Measurements from ENCODE around the gene GOLGA1. TPM values are rescaled to one million over a fixed set of nuclear protein-coding genes. Genes with fewer than 3 reads are reported as not detected.

Gene GOLGA1, protein sequence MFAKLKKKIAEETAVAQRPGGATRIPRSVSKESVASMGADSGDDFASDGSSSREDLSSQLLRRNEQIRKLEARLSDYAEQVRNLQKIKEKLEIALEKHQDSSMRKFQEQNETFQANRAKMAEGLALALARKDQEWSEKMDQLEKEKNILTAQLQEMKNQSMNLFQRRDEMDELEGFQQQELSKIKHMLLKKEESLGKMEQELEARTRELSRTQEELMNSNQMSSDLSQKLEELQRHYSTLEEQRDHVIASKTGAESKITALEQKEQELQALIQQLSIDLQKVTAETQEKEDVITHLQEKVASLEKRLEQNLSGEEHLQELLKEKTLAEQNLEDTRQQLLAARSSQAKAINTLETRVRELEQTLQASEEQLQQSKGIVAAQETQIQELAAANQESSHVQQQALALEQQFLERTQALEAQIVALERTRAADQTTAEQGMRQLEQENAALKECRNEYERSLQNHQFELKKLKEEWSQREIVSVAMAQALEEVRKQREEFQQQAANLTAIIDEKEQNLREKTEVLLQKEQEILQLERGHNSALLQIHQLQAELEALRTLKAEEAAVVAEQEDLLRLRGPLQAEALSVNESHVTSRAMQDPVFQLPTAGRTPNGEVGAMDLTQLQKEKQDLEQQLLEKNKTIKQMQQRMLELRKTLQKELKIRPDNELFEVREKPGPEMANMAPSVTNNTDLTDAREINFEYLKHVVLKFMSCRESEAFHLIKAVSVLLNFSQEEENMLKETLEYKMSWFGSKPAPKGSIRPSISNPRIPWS
- total RNA-seq: 10 to 100 TPM; 15.5 to 53.4 (median 19.8) TPM

DNA sequence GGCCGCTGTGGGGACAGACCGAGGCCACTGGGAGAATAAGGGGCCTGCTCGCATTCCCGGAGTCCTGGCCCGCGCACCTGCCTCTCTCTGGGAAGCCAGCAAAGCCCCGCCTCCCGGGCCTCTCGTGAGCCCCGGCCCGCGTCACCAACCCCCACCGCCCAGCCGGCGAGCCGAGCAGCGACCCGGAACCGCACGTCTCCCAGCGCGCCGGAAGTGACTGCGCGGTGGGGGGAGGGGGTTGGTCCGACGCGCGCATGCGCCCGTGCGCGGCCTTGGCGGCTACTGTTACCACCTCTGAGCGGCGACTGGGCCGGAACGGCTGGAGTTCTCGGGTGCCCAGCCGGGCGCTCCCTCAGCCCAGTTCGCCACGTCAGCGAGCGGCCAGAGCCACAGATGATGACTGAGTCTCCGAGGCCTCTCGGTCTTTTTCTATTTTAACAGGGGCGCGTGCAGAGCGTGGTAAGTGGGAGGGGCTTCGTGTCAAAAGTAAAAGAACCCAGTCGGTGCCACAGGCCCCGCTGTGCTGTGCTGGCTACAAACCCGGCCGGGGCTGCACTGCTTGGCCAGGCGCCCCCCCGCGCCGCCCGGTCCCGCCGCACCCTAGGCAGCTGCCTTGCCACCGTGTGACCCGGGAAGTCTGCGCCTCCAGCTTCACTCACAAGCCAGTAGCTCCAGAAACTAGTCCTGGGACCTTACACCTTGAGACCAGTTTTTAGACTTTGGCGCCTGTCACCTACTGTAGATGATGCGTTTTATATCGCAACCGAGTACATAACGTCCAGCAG is at the start of gene GOLGA1:
GOLGA1 (minus strand) TSS at position 190 of the 785 bp plus-strand sequence. CDS start 2,372 bp downstream, outside the sequence.
- 0 to 1% methylated on average over 9 to 46 of the region's 70 CpGs for WGBS, 2 donors
- Histone ChIP-seq H3K4me1 (peaks cover 11 to 22% (median 13%) of the 10 kb centered on the region in 4 donors), H3K4me3 (peak within 1 kb of the TSS; percentile 59 to 90 (median 82)), H3K36me3 (peaks cover 0 to 20% (median 2%) of the 10 kb centered on the region in 4 donors), H3K9me3 (no peaks in the 10 kb centered on the region), H3K27me3 (no peaks in the 10 kb centered on the region), H3K27ac (peak within 1 kb of the TSS; percentile 95 to 98 (median 96))
- TF ChIP-seq EP300 (IDR thresholded peaks at IDR 0.05) (peak in 1 of 4 donors; percentile 76), POLR2A (IDR thresholded peaks at IDR 0.05) (peak in 3 of 4 donors; percentile 81 to 92 (median 86)), POLR2AphosphoS5 (IDR thresholded peaks at IDR 0.05) (peak; percentile 93 to 95)
- TF ChIP-seq, protein P1, sequence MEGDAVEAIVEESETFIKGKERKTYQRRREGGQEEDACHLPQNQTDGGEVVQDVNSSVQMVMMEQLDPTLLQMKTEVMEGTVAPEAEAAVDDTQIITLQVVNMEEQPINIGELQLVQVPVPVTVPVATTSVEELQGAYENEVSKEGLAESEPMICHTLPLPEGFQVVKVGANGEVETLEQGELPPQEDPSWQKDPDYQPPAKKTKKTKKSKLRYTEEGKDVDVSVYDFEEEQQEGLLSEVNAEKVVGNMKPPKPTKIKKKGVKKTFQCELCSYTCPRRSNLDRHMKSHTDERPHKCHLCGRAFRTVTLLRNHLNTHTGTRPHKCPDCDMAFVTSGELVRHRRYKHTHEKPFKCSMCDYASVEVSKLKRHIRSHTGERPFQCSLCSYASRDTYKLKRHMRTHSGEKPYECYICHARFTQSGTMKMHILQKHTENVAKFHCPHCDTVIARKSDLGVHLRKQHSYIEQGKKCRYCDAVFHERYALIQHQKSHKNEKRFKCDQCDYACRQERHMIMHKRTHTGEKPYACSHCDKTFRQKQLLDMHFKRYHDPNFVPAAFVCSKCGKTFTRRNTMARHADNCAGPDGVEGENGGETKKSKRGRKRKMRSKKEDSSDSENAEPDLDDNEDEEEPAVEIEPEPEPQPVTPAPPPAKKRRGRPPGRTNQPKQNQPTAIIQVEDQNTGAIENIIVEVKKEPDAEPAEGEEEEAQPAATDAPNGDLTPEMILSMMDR (IDR thresholded peaks at IDR 0.05): peak in 2 of 6 experiments; percentile 10 to 33
- peak; percentile 97 to 99 for DNase-seq
- peak; percentile 99 for ATAC-seq (ENCODE audit: low FRiP score in 2 of 2)

DNA sequence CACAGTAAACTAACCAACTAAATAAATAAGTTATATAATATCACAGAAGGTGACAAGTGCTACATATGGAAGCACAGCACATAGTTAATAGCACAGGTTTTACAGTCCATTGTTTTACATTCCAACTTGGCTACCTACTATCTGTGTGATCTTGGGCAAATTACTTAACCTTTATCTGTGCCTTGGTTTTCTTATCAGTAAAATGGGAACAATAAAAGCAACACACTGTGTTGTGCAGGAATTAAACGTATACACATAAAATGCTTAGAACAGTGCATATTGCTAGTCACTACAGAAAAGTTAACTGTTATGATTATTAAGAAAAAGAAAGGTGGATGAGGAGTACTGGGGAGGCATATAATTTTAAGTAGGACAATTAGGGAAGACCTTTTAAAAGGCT is 42.8 kb upstream of the GOLGA1 start:
- Histone ChIP-seq H3K4me1 (no peaks in the 10 kb centered on the region), H3K27me3 (no peaks in the 10 kb centered on the region), H3K36me3 (peaks cover 0 to 7% (median 0%) of the 10 kb centered on the region in 4 donors), H3K9me3 (no peaks in the 10 kb centered on the region), H3K27ac (no peak overlapping the region), H3K4me3 (no peak overlapping the region)
- no peak for DNase-seq
- no peak for ATAC-seq (ENCODE audit: low FRiP score in 2 of 2)
- 95% methylated on average over 1 of the region's 1 CpG for WGBS, 2 donors
- TF ChIP-seq POLR2A (IDR thresholded peaks at IDR 0.05): no peak
- TF ChIP-seq POLR2AphosphoS5 (IDR thresholded peaks at IDR 0.05): no peak
- TF ChIP-seq EP300 (IDR thresholded peaks at IDR 0.05): no peak
- TF ChIP-seq, protein P1 (IDR thresholded peaks at IDR 0.05): no peak

GRCh38 chr9:124980431-124980830 is 39.5 kb upstream of the GOLGA1 start:
- no peaks in the 10 kb centered on the region for H3K9me3 ChIP-seq
- H3K27ac ChIP-seq: no peak overlapping the region
- no peaks in the 10 kb centered on the region for H3K4me1 ChIP-seq
- WGBS, 2 donors: 92 to 96% methylated on average over 4 of the region's 4 CpGs
- H3K4me3 ChIP-seq: no peak overlapping the region
- H3K27me3 ChIP-seq: no peaks in the 10 kb centered on the region
- no peak for ATAC-seq (ENCODE audit: low FRiP score in 2 of 2)
- no peak for DNase-seq
- no peak for TF ChIP-seq EP300 (IDR thresholded peaks at IDR 0.05)
- TF ChIP-seq, protein P1 (IDR thresholded peaks at IDR 0.05): no peak
- no peak for TF ChIP-seq POLR2A (IDR thresholded peaks at IDR 0.05)
- TF ChIP-seq POLR2AphosphoS5 (IDR thresholded peaks at IDR 0.05): no peak
- peaks cover 0 to 11% (median under 1%) of the 10 kb centered on the region in 4 donors for H3K36me3 ChIP-seq

- H3K36me3 ChIP-seq: peaks cover 0 to 40% (median 6%) of the 10 kb centered on the region in 4 donors
- no peaks in the 10 kb centered on the region for H3K4me1 ChIP-seq
- H3K27me3 ChIP-seq: no peaks in the 10 kb centered on the region
- no peaks in the 10 kb centered on the region for H3K9me3 ChIP-seq
- no peak overlapping the region for H3K27ac ChIP-seq
- DNase-seq (no peak), ATAC-seq (ENCODE audit: low FRiP score in 2 of 2) (no peak)
- H3K4me3 ChIP-seq: no peak overlapping the region
- 58 to 59% methylated on average over 2 of the region's 2 CpGs for WGBS, 2 donors
- TF ChIP-seq EP300 (IDR thresholded peaks at IDR 0.05) (no peak), POLR2AphosphoS5 (IDR thresholded peaks at IDR 0.05) (no peak), POLR2A (IDR thresholded peaks at IDR 0.05) (no peak)
- TF ChIP-seq, protein P1 (IDR thresholded peaks at IDR 0.05): no peak
These were observed 34.2 kb upstream of the GOLGA1 start for GRCh38 chr9:124975131-124975530.

Data from upper lobe of left lung (tissue), 6 donors.